ENCODE data around the gene POLN. TPM values are rescaled to one million over a fixed set of nuclear protein-coding genes. Genes with fewer than 3 reads are reported as not detected.

Gene POLN
- total and polyA plus RNA-seq, 2 experiments from 2014 or later: 1.8 to 4.0 TPM

- H3K4me1 Mint-ChIP-seq: peaks cover 3% of the 10 kb centered on the region
- no peak overlapping the region for H3K27ac Mint-ChIP-seq
- H3K27me3 ChIP-seq (ENCODE audit: insufficient read depth): peaks cover 32% of the 10 kb centered on the region
- TF ChIP-seq CREB1 (CRISPR knock-in tag; IDR thresholded peaks at IDR 0.05; ENCODE audit: low read depth) (no peak), ETS1 (IDR thresholded peaks at IDR 0.05) (no peak), JUNB (IDR thresholded peaks at IDR 0.05; ENCODE audit: unreplicated experiment) (no peak), STAT1 (IDR thresholded peaks at IDR 0.05; ENCODE audit: unreplicated experiment) (no peak), ZNF114 (CRISPR knock-in tag; IDR thresholded peaks at IDR 0.05) (no peak), POLR2AphosphoS5 (IDR thresholded peaks at IDR 0.05; ENCODE audit: low read depth) (no peak), ZNF462 (CRISPR knock-in tag; IDR thresholded peaks at IDR 0.05) (no peak), EZH2phosphoT487 (IDR thresholded peaks at IDR 0.05; ENCODE audit: unreplicated experiment) (no peak)
- TF ChIP-seq, protein P1, sequence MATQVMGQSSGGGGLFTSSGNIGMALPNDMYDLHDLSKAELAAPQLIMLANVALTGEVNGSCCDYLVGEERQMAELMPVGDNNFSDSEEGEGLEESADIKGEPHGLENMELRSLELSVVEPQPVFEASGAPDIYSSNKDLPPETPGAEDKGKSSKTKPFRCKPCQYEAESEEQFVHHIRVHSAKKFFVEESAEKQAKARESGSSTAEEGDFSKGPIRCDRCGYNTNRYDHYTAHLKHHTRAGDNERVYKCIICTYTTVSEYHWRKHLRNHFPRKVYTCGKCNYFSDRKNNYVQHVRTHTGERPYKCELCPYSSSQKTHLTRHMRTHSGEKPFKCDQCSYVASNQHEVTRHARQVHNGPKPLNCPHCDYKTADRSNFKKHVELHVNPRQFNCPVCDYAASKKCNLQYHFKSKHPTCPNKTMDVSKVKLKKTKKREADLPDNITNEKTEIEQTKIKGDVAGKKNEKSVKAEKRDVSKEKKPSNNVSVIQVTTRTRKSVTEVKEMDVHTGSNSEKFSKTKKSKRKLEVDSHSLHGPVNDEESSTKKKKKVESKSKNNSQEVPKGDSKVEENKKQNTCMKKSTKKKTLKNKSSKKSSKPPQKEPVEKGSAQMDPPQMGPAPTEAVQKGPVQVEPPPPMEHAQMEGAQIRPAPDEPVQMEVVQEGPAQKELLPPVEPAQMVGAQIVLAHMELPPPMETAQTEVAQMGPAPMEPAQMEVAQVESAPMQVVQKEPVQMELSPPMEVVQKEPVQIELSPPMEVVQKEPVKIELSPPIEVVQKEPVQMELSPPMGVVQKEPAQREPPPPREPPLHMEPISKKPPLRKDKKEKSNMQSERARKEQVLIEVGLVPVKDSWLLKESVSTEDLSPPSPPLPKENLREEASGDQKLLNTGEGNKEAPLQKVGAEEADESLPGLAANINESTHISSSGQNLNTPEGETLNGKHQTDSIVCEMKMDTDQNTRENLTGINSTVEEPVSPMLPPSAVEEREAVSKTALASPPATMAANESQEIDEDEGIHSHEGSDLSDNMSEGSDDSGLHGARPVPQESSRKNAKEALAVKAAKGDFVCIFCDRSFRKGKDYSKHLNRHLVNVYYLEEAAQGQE (IDR thresholded peaks at IDR 0.05; ENCODE audit: unreplicated experiment): no peak
- H3K4me2 ChIP-seq: no peak overlapping the region
- H3K36me3 Mint-ChIP-seq (ENCODE audit: low read depth): peaks cover 3% of the 10 kb centered on the region; the same call in 1 of the 3 replicates
- H4K20me1 ChIP-seq (replicated peaks; ENCODE audit: insufficient read depth): no peaks in the 10 kb centered on the region
- no peaks in the 10 kb centered on the region for H3K9me2 ChIP-seq (ENCODE audit: insufficient read depth)
- H2AFZ ChIP-seq: no peak overlapping the region
- H3K79me2 ChIP-seq (replicated peaks; ENCODE audit: insufficient read depth): no peaks in the 10 kb centered on the region
- peaks cover 2% of the 10 kb centered on the region; the same call in 1 of the 2 replicates for H3F3A ChIP-seq (replicated peaks; ENCODE audit: low read depth)
- H3K4me3 ChIP-seq: no peak overlapping the region
- no peak for ATAC-seq
- no peak overlapping the region for H3K4me3 Mint-ChIP-seq
- peaks cover 27% of the 10 kb centered on the region for H3K27me3 Mint-ChIP-seq (ENCODE audit: insufficient read depth, low read depth, poor library complexity)
- H3K4me1 ChIP-seq (ENCODE audit: insufficient read depth): no peaks in the 10 kb centered on the region; the same call in 1 of the 2 replicates
- no peak for DNase-seq (ENCODE audit: low spot score)
- no peaks in the 10 kb centered on the region for H3K36me3 ChIP-seq (ENCODE audit: insufficient read depth)
- H3K9me3 Mint-ChIP-seq: no peaks in the 10 kb centered on the region
- H3K27ac ChIP-seq (ENCODE audit: low read depth): no peak overlapping the region
Observed at GRCh38 chr4:2062808-2063524, 179.0 kb downstream of the POLN start.
